MV-4-11 (cell line): ENCODE results near the gene ARSK.
"Not testable (repeated sequence)": the region's sequence is repeated elsewhere in the genome, so short reads cannot be mapped to it uniquely, and the experiment has no call there.

Experiments
- DNase-seq: peaks from one replicate; lab custom pipeline; 2025; lab: John Stamatoyannopoulos, UW

The ARSK gene

GRCh38 chr5:95621839-95622629 is 67.1 kb downstream of the ARSK start:
- peak; percentile 16 for DNase-seq

DNA sequence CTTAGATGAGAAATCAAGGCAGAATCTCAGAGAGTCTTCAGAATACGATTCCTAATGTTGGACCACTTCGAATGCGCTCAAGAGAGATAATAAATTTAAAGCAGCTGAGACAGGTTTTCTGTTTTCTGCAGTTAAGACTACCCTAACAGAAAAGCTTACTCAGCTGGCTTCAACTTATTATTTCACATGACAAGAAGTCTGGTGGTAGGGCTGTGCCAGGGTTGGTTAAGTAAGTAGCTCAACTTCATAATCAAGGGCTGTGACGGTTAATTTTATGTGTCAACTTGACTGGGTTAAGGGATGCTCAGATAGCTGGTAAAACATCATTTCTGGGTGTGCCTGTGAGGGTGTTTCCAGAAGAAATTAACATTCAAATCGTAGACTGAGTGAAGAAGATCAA is 68.8 kb downstream of the ARSK start:
- DNase-seq = no peak

DNA sequence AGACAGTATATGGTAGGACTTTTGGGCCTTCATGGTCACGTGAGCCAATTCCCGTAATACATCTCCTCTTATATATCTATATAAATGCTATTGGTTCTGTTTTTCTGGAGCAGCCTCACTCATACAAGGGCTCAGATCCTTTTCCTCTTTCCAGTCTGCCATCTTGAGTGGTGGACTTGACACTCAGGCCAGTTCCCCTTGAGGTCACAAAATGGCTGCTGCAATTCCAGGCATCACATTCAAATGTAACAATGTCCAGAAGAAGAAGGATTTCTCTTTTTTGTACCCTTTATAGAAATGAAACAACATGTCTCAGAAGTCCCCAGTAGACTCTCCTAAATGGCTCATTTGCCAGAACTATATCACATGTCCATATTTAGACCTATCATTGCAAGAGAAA is 69.5 kb downstream of the ARSK start:
- peak; percentile 15 for DNase-seq

DNA sequence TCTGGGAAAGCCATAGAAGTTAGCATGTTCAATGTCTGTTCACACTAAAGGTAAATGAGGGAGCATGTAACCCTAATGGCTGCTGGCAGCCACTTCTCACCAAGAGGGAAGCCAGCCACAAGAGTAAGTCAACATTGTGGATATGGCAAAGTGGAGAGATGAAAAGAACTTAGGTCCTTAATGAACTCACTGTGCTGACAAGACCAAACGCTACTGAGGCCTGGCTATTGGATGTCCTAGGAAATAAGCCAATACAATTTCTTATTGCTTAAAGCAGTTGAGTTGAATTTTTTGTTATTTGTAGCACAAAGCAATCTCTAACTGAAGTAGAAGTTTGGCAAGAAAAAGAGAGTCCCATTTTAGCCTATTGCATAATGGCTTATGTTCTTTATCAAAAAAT is 71.8 kb downstream of the ARSK start:
- DNase-seq = no peak

GRCh38 chr5:95627971-95628810 is 73.3 kb downstream of the ARSK start:
- no peak for DNase-seq

GRCh38 chr5:95628933-95629332 is 74.0 kb downstream of the ARSK start:
- no peak for DNase-seq

GRCh38 chr5:95630394-95630917 is 75.6 kb downstream of the ARSK start:
- DNase-seq = peak; percentile 9

GRCh38 chr5:95631255-95631958 is 76.5 kb downstream of the ARSK start:
- DNase-seq = peak; percentile 32

DNA sequence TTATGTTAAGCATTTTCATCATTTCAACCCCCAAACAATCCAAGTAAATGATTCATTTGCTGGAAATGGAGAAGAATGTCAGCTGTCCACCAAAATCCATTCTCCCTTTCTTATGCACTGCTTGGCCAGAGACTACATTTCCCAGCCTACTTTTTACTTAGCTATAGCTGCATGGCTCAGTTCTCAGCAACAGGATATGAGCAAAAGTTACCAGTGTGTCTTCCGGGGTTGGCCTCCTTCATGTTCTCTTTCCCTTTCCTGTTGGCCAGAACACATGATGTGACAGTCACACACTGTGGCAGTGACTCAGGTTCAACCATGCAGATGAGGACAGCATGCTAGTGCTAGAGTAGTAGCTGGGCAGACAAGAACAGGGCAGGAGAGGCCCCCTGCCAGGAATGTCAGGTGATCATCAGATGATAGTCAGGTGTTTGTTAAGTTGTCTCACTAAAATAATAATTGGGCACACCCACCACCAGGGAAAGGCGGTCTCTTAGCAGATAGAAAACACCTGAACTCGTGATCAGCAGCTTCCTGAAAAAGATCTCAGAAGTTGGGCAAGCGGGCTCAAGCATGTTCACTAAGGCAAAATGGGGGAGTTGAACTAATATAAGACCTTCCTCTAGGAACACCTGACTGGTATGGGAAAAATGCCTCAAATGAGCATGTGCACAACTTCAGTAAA is 77.2 kb downstream of the ARSK start:
- DNase-seq = peak; percentile 76

DNA sequence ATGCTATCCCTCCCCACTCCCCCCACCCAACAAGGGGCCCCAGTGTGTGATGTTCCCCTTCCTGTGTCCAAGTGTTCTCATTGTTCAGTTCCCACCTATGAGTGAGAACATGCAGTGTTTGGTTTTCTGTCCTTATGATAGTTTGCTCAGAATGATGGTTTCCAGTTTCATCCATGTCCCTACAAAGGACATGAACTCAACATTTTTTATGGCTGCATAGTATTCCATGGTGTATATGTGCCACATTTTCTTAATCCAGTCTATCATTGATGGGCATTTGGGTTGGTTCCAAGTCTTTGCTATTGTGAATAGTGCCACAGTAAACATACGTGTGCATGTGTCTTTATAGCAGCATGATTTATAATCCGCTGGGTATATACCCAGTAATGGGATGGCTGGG is 78.0 kb downstream of the ARSK start:
- DNase-seq = not testable (repeated sequence)

- DNase-seq = no peak
Observed at GRCh38 chr5:95633671-95634070, 78.8 kb downstream of the ARSK start.

GRCh38 chr5:95634081-95634480 is 79.2 kb downstream of the ARSK start:
- DNase-seq = no peak

GRCh38 chr5:95638632-95639031 is 83.7 kb downstream of the ARSK start:
- no peak for DNase-seq

DNA sequence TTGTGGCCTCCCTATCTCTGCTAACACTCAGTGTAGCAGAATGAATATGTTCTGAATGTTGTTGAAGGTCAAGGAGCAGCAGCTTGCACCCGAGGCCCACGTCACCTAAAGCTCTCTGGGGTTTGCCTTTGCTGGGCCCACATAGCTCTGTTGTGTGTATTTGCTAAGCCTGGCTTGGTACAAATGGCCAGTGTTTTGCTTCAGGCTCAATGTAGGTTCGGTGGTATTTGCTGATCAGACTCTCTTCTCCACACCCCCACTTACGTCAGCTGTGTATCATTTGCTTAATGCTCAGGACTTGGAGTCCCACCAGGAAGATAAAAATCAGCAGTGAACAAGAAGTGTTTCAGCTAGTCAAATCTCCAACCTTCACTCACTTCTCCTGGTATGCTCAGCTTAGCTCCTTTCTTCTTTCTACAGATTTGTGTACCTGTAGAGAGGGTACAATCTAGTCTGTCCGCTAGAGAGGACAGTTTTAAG is 86.9 kb downstream of the ARSK start:
- DNase-seq = no peak

DNA sequence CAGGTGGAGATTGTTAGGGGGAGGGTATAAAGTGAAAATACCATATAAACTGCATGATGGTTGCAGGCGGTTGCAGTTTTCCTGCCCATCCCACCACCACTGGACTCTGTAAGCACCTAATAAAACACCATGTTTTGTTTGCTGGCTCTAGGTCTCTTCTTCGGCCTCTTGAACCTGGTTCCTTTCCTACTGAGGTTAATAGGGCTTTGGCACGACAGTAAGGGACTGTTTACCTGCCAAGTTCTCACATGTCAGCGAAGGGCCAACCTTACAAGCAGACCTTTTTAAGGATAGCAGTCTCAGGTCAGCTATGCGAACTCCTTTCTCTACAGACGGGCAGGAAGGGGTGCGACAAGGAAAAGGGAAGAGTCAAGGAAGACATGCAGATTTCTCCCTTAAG is 88.3 kb downstream of the ARSK start:
- DNase-seq = no peak

- peak; percentile 45 for DNase-seq
Observed at GRCh38 chr5:95644351-95645042, 89.6 kb downstream of the ARSK start.

DNA sequence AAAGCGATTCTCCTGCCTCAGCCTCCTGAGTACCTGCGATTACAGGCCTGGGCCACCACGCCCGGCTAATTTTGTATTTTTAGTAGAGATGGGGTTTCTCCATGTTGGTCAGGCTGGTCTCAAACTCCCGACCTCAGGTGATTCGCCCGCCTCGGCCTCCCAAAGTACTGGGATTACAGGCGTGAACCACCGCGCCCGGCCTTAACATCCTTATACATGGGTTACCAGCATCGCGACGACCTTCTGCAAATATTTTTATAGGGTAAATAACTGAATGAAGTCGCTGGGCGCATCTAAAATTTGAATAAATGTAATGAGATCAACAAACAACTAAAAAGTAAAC is 91.3 kb downstream of the ARSK start:
- not testable (repeated sequence) for DNase-seq

DNA sequence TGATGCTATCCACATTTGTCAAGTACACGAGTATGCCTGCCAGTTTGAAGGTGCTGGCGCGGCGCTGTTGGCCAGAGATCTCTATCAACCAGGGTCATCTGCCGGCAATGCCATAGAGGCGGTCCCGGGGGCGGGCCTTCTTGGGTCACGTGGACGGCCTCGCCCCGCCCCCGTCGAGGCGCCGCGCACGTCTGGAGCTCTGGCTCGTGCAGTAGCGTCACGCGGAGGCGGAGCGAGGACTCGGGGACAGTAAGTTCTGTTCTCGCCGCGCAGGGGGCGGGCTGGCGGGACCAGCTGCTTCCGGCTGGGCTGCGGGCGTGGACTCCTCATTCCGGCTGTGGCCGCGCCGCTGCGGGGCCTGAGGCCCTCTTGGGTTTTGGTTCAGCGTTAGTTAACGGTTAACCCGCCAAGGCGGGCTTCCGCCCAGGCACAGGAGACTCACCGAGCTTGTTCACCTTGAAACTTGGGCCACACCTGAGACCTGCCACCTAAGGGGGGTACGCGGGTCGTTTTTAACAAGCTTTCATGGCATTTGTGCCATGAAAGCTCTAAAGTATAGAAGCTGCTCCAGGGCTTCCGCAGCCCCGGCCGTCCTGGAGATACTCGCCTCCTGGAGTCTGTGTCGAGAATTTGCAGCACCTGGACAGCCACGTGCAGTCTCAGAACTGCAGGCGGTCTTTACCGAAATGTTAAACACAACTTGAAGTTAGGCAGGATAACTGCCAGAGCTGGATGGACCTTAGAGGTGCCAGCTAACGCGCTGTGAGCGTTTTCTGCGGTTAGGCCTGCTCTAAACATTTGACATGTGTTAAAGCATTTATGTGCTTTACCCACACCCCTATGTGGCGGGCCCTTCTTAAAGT is 91.9 kb downstream of the ARSK start, which contains the start of gene RFESD:
TSS of gene RFESD (plus strand) at position 209 of the 863 bp plus-strand sequence. CDS start 5,495 bp downstream, outside the sequence.
- DNase-seq = peak; percentile 98

DNA sequence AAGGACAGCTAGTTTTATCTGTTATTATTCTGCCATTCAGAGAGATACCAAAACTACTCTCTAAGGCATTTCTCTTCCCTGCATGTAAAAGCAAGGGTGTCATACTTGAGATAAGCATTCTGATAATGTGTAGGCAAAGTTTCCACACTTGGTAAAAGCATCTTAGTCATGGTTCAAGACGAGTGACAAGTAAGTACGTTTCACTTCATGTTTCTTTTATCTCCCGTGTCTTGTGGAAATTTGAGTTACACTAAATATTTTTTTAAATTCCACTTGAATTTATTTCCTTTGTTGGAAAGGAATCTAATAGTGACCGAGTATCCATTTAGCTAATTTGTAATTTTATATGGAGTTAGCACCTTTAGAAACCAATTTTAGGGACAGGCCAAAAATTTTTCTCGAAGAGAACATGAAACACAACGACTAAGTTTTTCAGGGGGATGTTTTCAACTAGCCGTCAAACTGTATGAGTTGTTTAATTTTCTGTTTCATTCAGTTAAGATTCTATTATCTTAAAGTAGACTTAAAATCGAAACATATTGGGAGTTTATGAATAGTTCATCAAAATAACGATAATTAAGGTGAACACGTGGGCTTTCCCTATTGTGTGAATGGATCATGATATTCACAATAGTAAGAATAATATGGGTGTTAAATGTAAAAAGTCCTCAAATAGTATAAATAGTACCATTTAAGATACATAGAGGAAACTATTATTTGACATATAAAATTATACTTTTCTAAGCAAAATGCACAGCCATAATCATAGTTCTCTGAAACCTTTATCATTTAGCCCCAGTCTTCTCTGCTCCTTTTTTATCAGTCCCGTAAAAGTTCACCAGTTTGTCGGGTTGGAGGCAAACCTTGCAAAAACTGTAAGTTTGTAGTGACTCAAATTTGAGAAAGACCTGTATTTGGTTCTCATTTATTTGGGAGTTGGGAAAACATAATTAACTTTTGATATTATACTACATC is 93.3 kb downstream of the ARSK start:
- peak; percentile 63 for DNase-seq
